Forelimb muscle (tissue), 1 donor: Measurements from ENCODE around the gene TLE1. TPM values are rescaled to one million over a fixed set of nuclear protein-coding genes. Genes with fewer than 3 reads are reported as not detected.

Experiments used
- DNase-seq: peaks from one replicate; pipeline ENCODE4 v3.0.0-alpha.2; 2013; ENCODE audit warnings: low read depth
- polyA plus RNA-seq: library from polyadenylated mRNA; unstranded; fragments of 120-200 nt; gene quantifications from one replicate; pipeline ENCODE4 v1.2.1, GENCODE V29; 2013; ENCODE audit not compliant: insufficient read length

TLE1 gene
- polyA plus RNA-seq, 1 donor = 52.9 TPM

GRCh38 chr9:81686614-81687520 lies 2.5 kb downstream of the TLE1 start:
- DNase-seq = no peak

- DNase-seq = no peak
Measured at GRCh38 chr9:81685763-81686613, 3.4 kb downstream of the TLE1 start.

- DNase-seq = no peak
Measured at GRCh38 chr9:81684635-81685034, 4.7 kb downstream of the TLE1 start.

- no peak for DNase-seq
Measured at GRCh38 chr9:81683704-81684103, 5.6 kb downstream of the TLE1 start.

- no peak for DNase-seq
Measured at GRCh38 chr9:81683238-81683637, 6.1 kb downstream of the TLE1 start.

- no peak for DNase-seq
Measured at GRCh38 chr9:81682797-81683196, 6.5 kb downstream of the TLE1 start.

GRCh38 chr9:81682177-81682576 lies 7.2 kb downstream of the TLE1 start:
- DNase-seq = no peak

GRCh38 chr9:81680506-81680905 lies 8.8 kb downstream of the TLE1 start:
- no peak for DNase-seq

- no peak for DNase-seq
Measured at GRCh38 chr9:81680006-81680405, 9.3 kb downstream of the TLE1 start.

- DNase-seq = no peak
Measured at GRCh38 chr9:81678088-81678487, 11.3 kb downstream of the TLE1 start.

- no peak for DNase-seq
Measured at GRCh38 chr9:81676395-81676794, 13.0 kb downstream of the TLE1 start.

- no peak for DNase-seq
Measured at GRCh38 chr9:81673310-81673709, 16.0 kb downstream of the TLE1 start.

GRCh38 chr9:81671880-81672280 lies 17.5 kb downstream of the TLE1 start:
- peak; percentile 86 for DNase-seq

- no peak for DNase-seq
Measured at GRCh38 chr9:81669866-81670265, 19.5 kb downstream of the TLE1 start.

GRCh38 chr9:81669041-81669651 lies 20.2 kb downstream of the TLE1 start:
- DNase-seq = peak; percentile 62

- DNase-seq = no peak
Measured at GRCh38 chr9:81666123-81666522, 23.2 kb downstream of the TLE1 start.

- DNase-seq = no peak
Measured at GRCh38 chr9:81665322-81665871, 23.9 kb downstream of the TLE1 start.

- no peak for DNase-seq
Measured at GRCh38 chr9:81664638-81665222, 24.6 kb downstream of the TLE1 start.

- DNase-seq = no peak
Measured at GRCh38 chr9:81661339-81661738, 28.0 kb downstream of the TLE1 start.

- DNase-seq = no peak
Measured at GRCh38 chr9:81656871-81657337, 32.4 kb downstream of the TLE1 start.

- no peak for DNase-seq
Measured at GRCh38 chr9:81656004-81656403, 33.3 kb downstream of the TLE1 start.
